NCI-H2227 (cell line): ENCODE results near the gene ARHGAP10.
"Not testable (repeated sequence)": the region's sequence is repeated elsewhere in the genome, so short reads cannot be mapped to it uniquely, and the experiment has no call there.

ENCODE experiments used
- DNase-seq: peaks from one replicate; lab custom pipeline; 2025; ENCODE audit not compliant: unreplicated experiment; lab: John Stamatoyannopoulos, UW

Gene ARHGAP10

DNA sequence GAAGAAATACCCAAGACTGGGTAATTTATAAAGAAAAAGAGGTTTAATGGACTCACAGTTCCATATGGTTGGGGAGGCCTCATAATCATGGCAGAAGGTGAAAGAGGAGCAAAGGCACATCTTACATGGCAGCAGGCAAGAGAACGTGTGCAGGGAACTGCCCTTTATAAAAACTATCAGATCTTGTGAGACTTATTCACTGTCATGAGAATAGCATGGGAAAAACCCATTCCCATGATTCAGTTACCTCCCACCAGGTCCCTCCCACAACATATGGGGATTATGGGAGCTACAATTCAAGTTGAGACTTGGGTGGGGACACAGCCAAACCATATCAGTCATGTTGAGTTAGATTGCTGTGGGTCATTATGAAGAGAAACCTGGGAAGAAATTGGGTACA, 153.3 kb downstream of the ARHGAP10 start:
- DNase-seq, result not testable (repeated sequence)

DNA sequence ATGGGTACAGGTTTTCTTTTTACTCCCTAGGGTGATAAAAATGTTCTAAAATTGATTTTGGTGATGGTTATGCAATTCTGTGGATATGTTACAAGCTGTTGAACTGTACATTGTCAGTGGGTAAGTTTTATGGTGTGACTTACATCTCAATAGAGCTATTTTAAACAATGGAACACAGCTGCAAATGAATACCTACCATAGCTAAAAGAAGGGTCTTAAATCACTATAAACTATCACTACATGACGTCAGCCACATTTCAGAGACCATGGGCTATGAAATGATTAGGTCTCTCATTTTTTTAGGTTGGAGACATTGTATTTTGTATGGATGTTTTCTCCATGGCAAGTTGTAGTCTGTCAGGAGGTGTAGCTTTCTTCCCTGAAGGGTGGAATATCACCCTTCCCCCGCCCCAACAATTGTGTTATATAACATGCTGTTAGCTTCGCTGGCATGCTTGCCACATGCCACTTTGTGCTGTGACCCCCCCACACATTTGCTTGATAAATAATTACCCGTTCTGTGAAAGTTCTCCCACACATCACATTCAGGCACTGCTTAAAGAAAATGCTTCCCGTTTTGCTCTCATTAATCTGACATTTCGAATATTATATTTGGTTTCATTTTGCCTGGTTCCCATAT, 159.7 kb downstream of the ARHGAP10 start:
- no peak for DNase-seq

DNA sequence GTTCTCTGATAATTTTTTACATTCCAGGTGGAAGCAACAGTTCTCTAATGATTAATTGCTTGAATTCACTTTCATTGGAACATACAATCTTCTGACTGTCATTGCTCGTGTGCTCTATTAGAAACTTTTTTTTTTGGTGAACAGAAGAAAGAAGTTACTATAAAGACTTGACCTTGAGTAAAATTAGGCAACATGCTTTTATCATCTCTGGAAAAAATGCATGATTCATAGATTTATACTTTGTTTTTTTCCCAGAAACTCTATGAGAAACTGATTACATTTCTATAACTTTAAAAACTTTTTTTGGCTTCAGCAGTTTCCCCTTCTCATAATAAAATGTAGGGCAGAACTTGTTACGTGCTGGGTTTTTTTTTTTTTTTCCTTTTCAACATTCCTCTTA, 167.6 kb downstream of the ARHGAP10 start:
- no peak for DNase-seq

DNA sequence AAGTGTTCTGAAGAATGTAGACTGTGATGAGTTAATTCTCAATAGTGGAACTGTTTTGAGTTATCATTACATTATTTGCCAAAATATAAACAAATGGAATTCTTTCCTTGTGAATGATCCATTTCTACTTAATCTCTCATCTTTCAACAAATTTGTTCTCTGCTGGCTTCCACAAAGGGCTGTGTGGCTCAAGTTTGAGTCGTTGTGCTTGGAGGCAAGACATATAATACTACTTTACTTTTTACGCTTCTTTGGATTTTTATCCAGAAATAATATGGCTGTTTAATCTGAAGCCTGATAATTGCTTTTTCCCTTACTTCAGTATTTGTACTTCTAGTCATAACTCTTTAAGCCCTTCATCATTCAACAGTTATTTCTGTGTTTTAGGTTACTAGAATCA, 169.5 kb downstream of the ARHGAP10 start:
- no peak for DNase-seq

DNA sequence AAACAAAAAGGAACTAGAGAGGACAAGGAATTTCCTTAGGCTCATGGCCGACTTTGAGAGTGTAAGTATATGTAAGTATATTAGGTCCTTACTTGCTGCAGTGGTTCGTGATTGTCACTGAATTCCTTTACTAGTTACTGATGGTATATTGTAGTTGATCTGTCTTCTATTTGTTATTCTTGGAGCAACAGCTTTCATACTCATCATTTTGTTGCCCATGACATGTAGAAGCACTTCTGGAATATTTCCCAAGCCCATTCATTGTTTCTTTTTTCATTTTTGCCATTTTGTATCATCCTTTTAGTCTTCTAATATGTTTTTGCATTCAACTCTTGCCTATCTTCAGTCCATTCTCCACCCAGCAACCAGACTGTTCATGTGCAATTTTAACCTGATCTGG, 170.0 kb downstream of the ARHGAP10 start:
- DNase-seq, result no peak

DNA sequence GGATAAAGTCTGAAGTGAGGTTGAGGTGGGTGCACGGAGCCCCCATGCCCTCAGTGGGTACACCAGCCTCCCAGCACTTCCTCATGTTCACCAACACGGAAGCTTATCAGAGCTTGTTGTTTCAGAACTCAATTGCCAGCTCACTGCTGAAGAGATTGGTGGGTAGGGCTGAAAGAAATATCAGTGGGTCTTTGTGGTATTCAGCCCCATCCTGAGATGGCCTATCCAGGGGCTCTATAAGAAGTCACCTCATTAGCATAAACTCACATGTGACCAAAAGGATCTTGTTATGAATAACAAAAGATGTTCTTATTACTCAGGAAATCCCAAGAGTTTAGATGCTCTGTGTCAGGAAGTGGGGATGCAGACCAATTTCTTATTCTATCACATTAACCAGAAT, 177.3 kb downstream of the ARHGAP10 start:
- DNase-seq, result no peak

DNA sequence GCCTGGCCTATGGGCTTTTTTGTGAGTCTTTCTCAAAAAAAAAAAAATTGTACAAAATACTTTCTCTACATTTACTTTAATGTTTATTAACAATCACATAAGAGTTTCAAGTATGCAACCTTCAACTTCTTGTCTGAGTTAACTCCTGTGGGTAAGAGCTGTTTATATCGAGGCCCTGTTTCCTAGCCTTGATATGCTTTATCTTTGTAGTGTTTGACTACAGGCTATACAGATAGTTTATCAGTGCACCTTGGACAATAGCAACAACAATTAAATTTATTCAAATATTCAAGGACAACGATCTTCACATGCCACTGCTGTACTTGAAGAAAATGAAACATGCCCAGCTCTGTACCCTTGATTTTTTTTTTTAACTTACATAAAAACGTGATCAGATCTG, 178.4 kb downstream of the ARHGAP10 start:
- no peak for DNase-seq

DNA sequence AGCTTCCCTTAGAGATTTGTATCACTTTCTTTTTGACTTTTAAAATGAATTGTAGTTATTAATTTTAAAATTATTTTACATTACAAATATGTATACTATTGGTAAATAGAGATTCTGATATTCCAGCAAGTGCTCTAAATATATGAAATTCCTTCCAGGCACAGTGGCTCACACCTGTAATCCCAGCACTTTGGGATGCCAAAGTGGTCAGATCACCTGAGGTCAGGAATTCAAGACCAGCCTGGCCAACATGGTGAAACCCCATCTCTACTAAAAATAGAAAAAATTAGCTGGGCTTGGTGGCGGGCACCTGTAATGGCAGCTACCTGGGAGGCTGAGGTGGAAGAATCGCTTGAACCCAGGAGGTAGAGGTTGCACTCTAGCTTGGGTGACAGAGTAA, 180.2 kb downstream of the ARHGAP10 start:
- not testable (repeated sequence) for DNase-seq

DNA sequence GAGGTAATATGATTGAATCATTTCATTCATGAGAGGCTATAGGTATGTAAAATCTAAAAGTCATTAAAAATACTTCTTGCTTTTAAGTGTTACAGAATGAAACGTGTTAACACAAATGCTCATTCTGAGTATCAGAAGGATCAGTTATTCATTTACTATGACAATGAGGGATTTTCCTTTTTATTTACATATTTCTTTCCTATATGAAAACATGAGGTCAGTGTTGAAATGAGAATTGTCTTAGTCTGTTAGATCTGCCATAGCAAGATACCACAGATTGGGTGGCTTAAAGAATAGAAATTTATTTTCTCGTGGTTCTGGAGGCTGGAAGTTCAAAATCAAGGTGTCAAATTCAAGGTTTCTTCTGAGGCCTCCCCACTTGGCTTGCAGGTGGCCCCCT, 181.2 kb downstream of the ARHGAP10 start:
- DNase-seq, result no peak

DNA sequence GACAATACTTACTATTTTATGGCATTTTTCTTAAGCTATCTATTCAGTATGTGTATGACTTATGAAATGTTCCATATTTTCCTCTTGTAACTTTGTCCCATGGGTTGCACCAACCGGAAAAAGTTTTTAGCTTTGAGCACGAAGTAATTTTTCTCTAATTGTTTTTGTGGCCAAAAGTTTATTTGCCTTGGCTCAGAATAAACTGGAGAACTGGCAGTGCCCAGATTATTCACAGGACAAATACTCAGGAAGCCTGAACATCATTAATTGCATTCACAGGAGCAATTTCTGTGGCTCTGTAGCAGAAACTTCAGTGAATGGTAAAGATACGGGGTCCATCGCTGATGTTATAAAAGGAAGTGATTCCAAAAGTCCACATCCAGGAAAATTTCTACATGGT, 184.5 kb downstream of the ARHGAP10 start:
- no peak for DNase-seq

DNA sequence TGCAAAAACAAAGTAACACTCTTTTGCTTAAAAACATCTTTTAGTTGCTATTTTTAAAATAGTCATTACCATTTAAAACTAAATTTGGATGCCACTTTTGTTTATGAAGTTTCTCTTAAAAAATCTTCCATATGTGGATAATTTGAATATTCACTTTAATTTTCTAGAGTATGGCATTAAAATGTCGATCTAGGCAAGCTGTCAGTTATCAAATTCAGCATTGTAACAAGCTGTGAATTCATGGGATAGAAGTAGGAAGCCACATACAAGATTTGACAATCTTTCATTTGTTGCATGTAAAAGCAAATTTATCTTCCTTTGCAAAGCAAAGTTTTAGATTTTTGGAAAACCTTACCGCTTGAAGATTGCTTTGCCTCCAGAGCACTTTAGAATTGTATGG, 191.5 kb downstream of the ARHGAP10 start:
- DNase-seq, result no peak

DNA sequence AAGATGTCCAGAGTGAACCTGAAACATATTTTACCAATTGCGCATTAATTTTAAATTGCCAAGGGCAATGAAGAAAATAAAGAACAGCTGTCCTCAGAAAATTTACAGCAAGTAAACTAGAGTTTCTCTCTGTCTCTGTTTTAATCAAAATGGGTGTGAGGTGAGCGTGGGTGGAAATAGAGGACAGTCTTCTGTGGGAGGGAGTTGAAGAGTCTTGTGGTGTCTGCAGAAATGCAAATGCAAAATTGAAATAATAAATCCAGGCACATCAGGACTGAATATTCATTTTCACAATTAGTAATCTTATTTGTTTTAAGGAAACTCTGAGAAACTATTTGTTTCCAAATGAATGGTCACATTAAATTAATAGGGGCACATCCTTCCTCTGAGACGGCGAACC, 192.0 kb downstream of the ARHGAP10 start:
- no peak for DNase-seq

DNA sequence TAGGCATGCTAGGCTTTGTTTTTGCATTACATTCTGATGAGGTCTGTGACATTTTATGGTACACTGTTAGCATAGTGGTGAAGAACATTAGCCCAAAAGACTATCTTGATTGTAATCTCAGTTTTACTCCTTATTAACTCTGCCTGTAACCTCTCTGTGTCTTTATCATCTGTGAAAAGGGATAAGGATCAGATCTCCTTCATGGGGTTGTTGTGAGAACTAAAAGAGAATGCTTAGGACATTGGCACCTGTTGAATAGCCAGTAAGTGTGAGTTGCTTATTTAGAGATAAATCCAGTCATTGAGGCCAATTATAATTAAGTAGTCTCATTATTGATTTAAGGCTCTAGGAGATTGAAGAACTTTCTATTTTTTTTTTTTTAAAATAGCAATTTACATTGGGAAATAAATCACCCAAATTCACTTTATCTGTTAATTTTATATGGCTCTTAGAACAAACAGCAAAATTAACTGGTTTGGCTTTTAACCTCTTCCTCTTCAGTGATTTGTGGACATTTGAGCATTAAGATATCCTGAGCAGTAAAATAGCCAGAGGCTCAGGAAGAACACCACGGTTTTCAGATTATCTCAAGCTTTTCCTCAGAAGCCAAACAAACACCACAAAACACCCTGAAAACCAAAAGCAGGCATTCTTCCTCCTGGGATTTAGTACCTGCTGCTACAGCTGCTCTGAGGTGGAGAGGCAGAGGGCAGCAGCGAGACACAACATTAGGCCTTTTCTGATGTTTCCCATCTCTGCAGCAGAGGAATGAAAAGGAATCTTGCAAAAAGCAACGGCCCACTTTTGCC, 192.9 kb downstream of the ARHGAP10 start:
- no peak for DNase-seq

DNA sequence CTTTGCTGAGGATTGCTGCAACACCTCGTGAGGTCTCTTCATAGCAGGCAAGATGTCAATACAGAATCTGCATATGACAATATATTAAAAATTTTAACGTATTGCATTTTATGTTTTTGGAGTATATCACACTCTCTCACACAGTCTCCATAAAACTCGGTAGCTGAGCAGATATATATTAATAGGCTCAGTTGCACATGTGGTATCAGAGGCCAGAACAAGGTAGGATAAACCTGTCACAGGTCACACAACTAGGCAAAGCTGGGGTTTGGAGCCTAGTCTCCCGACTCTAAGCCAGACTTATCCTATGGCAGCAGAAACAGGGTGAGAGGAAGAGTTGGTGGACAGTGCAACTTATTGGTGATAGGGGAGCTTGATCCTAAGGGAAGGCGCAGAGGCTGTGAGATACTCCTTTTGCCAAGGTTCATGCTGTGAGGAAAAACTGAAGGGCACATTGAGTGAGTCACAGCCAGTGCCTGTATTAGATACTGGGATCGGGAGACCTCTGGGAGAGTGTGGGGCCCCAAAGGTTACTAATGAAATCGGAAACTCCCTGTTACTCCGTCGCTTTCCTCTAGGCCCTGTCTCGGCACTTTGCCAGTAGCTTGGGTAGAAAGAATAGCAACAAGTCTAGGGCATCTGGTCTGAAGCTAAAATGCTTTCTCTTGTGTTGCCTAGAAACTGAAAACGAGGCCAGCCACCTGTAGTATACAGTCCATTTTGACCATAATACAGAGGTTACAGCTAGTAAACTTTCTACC, 195.7 kb downstream of the ARHGAP10 start:
- DNase-seq, result no peak

DNA sequence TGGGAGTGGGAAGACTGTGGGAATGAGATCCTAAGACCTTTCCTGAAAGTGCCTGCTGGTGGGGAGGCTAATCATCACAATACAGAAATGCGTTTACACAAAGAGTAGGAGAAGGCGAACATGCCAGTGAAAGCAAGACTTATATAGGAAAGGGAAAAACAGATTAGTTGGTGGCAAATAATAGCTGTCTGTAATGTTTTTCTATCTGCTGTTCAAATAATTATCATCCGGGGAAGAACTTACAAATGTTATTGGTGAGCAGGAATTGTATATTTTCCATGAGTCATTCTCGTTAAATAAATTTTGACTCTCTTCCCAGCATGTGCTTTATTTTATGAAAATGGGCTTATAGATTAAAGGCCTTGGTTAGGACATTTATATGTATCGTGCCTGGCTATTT, 196.5 kb downstream of the ARHGAP10 start:
- DNase-seq, result no peak

DNA sequence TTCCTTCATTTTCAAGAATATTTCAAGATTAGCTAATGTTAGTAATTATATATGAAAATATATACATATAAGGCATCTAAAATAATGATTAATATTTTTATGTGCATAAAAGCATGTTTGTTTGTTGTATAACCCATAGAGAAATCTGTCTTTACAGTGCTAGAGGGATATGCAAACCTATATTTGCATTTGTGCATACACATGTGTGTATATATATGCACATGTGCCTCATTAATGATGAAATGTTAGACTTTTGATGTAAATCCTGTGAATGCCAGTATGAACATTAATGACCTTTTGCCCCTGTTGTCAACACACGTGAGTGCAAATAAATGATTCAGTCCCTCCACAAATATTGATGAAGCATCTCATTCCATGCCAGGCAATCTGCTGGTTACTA, 197.9 kb downstream of the ARHGAP10 start:
- no peak for DNase-seq

DNA sequence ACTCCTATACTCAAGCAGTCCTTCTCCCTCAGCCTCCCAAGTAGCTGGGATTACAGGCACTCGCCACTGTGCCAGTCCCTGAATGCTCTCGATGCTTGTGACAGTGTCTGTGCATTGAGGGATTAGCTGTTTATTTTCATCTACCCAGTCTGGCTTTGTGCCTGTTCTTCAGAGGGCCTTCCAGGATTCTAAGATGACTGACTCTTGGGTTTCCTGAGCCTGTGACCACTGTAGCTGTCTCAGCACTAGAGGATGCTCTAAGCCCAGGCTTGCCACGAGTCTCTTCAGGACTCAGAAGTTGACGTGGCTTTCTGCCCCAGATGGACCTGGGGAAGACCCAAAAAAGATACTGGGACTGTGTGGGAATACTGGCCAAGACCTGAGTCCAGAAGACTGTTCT, 201.4 kb downstream of the ARHGAP10 start:
- DNase-seq, result no peak

DNA sequence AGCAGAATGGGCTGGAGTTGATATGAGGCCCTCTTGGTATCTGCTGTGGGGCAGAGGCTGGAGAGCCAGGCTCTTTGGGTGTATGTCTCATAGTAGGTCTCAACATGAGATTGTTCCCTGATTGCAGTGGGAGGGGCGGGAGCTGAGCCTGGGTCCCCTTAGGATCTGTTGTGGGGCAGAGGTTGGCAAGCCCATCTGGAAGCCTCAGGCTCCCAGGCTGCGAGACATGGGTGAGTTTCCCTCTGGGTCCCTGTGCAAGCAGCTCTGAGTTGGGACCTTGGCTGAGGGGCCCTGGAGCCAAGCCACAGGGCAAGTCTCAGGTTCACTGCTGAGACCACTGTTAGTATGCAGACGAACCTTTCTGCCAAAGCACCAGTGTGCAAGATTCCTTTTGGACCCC, 201.9 kb downstream of the ARHGAP10 start:
- no peak for DNase-seq

DNA sequence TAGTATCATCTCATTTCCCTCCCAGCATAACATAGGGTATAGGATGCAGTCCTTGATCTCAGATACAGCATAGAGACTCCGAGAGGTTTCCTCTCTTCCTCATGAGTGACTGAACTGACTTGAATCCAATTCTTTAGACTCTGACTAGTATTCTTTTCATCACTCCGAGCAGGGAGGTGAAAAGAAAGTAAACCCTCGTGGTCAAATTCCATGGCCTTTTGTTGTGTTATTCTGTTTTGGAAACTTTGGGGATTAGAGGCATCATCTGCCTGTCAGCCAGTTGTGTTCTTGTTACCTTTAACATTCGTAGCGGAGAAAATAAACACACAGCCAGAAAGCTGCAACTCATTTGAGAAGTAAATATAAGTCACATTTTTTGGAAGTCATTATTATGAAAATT, 206.6 kb downstream of the ARHGAP10 start:
- no peak for DNase-seq

DNA sequence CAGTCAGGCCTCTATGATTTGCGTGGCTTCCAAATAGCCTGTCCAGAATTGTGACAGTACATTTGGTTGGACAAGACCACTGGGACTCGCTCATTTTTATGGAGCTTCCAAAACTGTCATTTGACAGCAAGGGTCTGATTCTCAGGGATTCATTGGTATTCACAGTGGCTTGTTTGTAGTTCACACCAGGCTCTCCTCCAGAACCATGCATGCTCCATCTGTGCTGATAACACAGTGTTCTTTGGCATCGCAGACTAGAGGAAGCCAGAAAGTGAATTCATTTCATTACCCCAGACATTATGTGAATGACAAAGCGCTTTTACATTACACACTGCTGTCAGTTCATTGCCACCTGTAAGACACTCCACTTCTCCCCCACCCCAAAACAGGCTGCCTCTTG, 208.3 kb downstream of the ARHGAP10 start:
- DNase-seq, result no peak

DNA sequence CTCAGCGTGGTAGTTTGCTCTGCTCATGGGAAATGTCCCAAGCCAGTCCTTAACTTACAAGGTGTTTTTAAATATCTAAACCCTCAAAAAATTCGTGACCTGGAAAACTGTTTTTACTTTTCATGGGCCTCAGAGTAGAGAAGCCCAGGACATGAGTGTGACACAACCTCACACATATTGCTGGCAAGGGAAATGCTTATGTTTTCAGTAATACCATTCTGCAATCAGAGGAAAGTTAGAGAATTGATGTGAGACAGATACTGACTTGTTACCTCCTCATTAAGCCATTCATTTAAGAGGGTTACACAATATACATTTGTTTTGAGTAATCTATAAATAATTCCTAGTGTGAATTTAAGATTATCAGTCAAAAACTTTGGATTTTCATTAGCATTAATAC, 209.5 kb downstream of the ARHGAP10 start:
- no peak for DNase-seq

DNA sequence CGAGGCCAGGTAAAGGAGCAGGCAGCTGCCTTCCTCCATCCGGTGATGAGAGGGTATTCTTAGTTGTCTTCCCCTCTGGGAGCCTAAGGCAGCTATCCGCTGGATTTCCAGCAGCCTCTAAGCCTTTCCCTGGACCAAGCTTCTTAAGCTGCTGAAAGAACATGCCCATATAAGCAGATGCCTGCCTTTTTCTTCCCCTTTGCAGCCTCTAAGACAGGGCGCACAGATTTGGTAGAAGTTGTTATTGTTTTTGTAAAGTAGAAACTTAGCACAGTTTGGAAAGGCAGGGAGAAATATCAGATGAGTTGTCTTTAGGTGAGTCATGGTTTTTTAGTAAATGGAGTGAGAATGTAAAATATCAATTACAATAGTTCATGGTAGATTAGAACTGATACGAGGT, 210.8 kb downstream of the ARHGAP10 start:
- DNase-seq, result no peak
